GM19452 (cell line): ENCODE measurements around the gene LSM4.
"Not testable (repeated sequence)": the region's sequence is repeated elsewhere in the genome, so short reads cannot be mapped to it uniquely, and the experiment has no call there.

Experiments used
- ATAC-seq: cut with Tn5 transposase; IDR thresholded peaks from one replicate; pipeline ENCODE4 v1.9.1; 2021; ENCODE audit not compliant: unreplicated experiment

LSM4 gene

DNA sequence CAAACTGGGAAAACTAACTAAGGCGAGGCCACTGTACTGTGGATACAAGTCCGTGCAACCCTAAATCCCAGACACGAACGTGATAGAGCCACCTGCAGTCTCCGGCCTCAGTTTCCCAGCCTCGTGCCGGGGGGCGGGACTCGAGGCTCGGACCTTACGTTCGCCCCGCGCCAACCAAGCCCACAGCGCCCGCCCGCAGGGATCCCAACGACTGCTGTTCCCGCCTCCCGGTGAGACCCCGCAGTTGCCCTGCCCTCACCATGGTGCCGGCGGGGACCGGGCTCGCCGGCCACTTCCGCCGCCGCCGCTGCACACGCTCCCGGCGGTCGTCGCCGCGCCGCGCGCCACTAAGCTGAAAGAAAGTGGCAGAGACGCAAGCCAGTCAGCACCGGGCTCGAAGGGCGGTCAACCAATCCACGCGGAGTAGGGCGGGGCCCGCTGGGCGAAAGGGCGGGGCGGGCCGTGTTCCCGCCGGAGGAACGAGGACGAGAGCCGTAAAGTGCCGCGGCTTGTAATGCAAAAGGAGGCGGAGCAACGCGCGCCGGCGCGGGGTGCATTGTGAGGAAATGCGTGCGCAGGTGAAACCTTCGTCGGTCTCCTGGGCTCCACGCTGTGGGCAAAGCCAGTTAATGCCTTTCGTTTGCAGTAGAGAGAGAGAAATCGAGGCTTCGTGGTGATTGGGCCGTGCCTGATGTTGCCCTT, at the start of gene LSM4:
Gene LSM4, minus strand, starts transcription at position 318 of the 702 bp plus-strand sequence. Its CDS starts 56 bp downstream, at position 262.
- peak; percentile 87 for ATAC-seq

- ATAC-seq, result no peak
Observed at GRCh38 chr19:18368504-18369222, 45.8 kb upstream of the LSM4 start.

GRCh38 chr19:18366021-18366435, 43.2 kb upstream of the LSM4 start:
- no peak for ATAC-seq

GRCh38 chr19:18364826-18365528, 42.1 kb upstream of the LSM4 start:
- ATAC-seq, result no peak

GRCh38 chr19:18364277-18364825, 41.5 kb upstream of the LSM4 start:
- not testable (repeated sequence) for ATAC-seq

DNA sequence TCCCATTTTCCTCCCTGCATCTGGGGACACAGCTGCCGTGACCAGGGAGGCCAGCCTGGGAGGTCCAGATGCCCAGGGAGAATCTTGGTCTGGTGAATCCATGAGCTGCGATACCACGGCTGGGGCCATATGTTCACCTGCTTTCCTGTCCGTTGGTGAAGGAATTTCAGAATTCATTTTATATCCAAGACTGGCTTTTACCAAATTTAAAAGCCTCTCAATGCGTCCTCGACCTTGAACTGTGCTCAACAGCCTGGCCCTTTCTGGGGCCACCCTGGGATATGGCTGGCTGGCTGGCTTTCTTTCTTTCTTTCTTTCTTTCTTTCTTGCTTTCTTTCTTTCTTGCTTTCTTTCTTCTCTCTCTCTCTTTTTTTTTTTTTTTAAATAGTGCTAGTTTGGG, 40.9 kb upstream of the LSM4 start:
- ATAC-seq, result no peak

- ATAC-seq, result no peak
Observed at GRCh38 chr19:18362934-18363542, 40.2 kb upstream of the LSM4 start.

- no peak for ATAC-seq
Observed at GRCh38 chr19:18361646-18362045, 38.8 kb upstream of the LSM4 start.

DNA sequence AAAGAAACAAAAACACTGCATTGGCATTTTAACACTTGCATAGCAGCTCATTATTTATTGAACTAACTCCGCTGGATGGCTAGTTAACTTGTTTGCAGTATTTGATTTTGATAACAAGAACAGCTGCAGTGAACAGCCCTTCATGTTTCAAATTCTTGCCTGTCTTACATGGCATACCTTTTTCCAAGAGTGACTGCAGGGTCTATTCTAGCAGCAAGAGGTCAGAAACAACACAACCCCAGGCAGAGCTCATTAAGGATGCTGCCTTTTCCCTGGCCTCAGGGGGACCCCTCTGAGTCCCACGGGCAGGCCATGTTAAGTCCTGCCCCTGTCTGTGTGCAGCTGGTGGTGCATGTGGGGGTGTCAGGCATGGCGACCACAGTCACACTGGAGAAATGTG, 34.2 kb upstream of the LSM4 start:
- no peak for ATAC-seq

DNA sequence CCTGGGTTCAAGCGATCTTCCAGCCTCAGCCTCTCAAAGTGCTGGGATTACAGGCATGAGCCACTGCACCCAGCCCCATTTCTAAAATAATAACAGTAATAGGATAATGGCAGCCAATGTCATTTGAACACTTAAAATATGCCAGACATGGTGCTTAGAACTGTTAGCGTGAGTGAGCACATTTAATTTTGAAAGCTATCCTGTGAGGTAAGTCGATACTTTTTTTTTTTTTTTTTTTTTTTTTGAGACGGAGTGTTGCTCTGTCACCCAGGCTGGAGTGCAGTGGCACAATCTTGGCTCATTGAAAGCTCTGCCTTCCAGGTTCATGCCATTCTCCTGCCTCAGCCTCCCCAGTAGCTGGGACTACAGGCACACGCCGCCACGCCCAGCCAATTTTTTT, 31.9 kb upstream of the LSM4 start:
- ATAC-seq, result not testable (repeated sequence)

- ATAC-seq, result no peak
Observed at GRCh38 chr19:18353378-18354005, 30.6 kb upstream of the LSM4 start.

GRCh38 chr19:18351544-18351943, 28.7 kb upstream of the LSM4 start:
- no peak for ATAC-seq

GRCh38 chr19:18350490-18350889, 27.6 kb upstream of the LSM4 start:
- ATAC-seq, result no peak

DNA sequence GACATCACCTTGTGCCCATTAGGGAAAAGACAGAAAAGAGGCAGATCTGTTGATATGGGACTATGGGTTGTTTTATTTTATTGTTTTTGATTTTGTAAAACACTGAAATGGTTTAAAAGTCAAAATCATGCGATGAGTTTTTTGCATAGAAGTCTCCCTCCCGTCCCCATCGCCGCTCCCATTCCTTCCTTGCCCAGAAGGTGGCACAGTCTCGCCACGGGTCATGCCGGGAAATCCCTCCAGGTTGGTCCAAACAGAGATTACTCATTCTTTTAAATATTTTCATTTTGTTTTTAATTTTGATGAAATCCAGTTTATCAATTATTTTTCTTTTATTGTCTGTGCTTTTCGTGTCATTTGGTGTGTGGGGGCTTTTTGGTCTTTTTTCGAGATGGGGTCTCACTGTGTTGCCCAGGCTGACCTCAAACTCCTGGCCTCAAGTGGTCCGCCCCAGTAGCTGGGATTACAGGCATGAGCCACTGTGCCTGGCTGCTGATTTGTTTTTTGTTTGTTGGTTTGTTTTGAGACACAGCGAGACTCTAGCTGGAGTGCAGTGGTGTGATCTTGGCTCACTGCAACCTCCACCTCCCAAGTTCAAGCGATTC, 26.8 kb upstream of the LSM4 start:
- no peak for ATAC-seq

GRCh38 chr19:18348818-18349339, 26.0 kb upstream of the LSM4 start:
- not testable (repeated sequence) for ATAC-seq

DNA sequence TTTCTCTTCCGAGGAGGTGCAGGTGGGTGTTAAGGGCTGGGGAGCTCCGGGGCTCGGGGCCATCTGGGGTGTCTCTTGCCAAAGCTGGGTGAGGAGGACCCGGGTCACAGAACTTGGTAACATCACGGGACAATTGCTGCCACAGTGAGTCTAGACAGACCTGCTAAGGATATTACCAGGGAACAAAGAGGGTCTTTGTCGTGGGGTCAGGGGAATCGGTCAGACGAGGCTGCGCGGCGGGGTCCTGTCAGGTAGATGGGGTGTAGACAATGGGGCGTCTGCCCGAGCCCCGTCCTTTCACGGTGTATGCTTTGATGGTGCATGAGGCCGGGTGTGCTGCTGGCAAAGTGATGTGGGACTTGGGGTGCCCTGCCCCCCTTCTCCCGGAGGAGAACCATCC, 25.3 kb upstream of the LSM4 start:
- ATAC-seq, result no peak

GRCh38 chr19:18346091-18346490, 23.2 kb upstream of the LSM4 start:
- ATAC-seq, result no peak

- ATAC-seq, result no peak
Observed at GRCh38 chr19:18345296-18345695, 22.4 kb upstream of the LSM4 start.

DNA sequence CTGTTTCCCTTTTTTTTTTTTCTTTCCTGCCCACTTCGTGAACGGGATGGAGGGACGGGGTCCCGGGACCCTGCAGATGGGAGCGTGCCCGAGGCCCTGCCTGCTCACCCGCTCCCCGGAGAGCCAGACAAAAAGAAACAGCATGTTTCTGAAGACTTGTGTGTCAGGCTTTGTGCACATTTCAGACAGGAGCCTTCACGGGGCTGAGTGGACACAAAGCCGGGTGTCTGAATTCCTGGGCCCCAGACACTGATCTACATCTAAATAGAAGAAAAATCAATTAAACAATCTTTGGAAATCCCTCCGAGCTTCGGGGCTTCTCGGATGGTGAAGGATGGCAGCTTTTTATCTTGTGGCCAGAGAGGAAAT, 21.7 kb upstream of the LSM4 start:
- ATAC-seq, result no peak

- ATAC-seq, result no peak
Observed at GRCh38 chr19:18342090-18342632, 19.3 kb upstream of the LSM4 start.
